ENCODE results near the gene MARVELD2.
A peak's percentile ranks its signal among the peaks of the same experiment; 100 is the strongest.

MARVELD2 gene

GRCh38 chr5:69492923-69493395 is 78.0 kb downstream of the MARVELD2 start (continued):
- TF ChIP-seq, protein P1, sequence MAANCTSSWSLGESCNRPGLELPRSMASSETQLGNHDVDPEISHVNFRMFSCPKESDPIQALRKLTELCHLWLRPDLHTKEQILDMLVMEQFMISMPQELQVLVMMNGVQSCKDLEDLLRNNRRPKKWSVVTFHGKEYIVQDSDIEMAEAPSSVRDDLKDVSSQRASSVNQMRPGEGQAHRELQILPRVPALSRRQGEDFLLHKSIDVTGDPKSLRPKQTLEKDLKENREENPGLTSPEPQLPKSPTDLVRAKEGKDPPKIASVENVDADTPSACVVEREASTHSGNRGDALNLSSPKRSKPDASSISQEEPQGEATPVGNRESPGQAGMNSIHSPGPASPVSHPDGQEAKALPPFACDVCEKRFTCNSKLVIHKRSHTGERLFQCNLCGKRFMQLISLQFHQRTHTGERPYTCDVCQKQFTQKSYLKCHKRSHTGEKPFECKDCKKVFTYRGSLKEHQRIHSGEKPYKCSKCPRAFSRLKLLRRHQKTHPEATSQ (tag by site-specific recombination; IDR thresholded peaks at IDR 0.05), result peak; percentile 10; the same call in 1 of the 2 replicates
- TF ChIP-seq ZBTB8A (tag by site-specific recombination; IDR thresholded peaks at IDR 0.05), result no peak
- TF ChIP-seq, protein P2, sequence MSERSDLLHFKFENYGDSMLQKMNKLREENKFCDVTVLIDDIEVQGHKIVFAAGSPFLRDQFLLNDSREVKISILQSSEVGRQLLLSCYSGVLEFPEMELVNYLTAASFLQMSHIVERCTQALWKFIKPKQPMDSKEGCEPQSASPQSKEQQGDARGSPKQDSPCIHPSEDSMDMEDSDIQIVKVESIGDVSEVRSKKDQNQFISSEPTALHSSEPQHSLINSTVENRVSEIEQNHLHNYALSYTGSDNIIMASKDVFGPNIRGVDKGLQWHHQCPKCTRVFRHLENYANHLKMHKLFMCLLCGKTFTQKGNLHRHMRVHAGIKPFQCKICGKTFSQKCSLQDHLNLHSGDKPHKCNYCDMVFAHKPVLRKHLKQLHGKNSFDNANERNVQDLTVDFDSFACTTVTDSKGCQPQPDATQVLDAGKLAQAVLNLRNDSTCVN (tag by site-specific recombination; optimal IDR thresholded peaks at IDR 0.05), result peak; percentile 87
- TF ChIP-seq, protein P3, sequence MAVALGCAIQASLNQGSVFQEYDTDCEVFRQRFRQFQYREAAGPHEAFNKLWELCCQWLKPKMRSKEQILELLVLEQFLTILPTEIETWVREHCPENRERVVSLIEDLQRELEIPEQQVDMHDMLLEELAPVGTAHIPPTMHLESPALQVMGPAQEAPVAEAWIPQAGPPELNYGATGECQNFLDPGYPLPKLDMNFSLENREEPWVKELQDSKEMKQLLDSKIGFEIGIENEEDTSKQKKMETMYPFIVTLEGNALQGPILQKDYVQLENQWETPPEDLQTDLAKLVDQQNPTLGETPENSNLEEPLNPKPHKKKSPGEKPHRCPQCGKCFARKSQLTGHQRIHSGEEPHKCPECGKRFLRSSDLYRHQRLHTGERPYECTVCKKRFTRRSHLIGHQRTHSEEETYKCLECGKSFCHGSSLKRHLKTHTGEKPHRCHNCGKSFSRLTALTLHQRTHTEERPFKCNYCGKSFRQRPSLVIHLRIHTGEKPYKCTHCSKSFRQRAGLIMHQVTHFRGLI (tag by site-specific recombination; IDR thresholded peaks at IDR 0.05), result peak; percentile 85
- TF ChIP-seq ZNF184 (tag by site-specific recombination; IDR thresholded peaks at IDR 0.05), result no peak
- peak; percentile 73 for TF ChIP-seq PRDM4 (tag by site-specific recombination; IDR thresholded peaks at IDR 0.05)
- TF ChIP-seq PRDM6 (tag by site-specific recombination; IDR thresholded peaks at IDR 0.05), result no peak
- no peak for TF ChIP-seq ZNF626 (tag by site-specific recombination; IDR thresholded peaks at IDR 0.05)
- TF ChIP-seq, protein P4, sequence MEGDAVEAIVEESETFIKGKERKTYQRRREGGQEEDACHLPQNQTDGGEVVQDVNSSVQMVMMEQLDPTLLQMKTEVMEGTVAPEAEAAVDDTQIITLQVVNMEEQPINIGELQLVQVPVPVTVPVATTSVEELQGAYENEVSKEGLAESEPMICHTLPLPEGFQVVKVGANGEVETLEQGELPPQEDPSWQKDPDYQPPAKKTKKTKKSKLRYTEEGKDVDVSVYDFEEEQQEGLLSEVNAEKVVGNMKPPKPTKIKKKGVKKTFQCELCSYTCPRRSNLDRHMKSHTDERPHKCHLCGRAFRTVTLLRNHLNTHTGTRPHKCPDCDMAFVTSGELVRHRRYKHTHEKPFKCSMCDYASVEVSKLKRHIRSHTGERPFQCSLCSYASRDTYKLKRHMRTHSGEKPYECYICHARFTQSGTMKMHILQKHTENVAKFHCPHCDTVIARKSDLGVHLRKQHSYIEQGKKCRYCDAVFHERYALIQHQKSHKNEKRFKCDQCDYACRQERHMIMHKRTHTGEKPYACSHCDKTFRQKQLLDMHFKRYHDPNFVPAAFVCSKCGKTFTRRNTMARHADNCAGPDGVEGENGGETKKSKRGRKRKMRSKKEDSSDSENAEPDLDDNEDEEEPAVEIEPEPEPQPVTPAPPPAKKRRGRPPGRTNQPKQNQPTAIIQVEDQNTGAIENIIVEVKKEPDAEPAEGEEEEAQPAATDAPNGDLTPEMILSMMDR (tag by site-specific recombination; IDR thresholded peaks at IDR 0.05), result no peak
- no peak for TF ChIP-seq ZNF155 (tag by site-specific recombination; IDR thresholded peaks at IDR 0.05)
- 0 out of 2 replicates have a peak, but pooled peaks have one; percentile 4 for TF ChIP-seq ZNF423 (tag by site-specific recombination; IDR thresholded peaks at IDR 0.05)
- TF ChIP-seq ZNF114 (tag by site-specific recombination; IDR thresholded peaks at IDR 0.05), result no peak
- TF ChIP-seq, protein P5, sequence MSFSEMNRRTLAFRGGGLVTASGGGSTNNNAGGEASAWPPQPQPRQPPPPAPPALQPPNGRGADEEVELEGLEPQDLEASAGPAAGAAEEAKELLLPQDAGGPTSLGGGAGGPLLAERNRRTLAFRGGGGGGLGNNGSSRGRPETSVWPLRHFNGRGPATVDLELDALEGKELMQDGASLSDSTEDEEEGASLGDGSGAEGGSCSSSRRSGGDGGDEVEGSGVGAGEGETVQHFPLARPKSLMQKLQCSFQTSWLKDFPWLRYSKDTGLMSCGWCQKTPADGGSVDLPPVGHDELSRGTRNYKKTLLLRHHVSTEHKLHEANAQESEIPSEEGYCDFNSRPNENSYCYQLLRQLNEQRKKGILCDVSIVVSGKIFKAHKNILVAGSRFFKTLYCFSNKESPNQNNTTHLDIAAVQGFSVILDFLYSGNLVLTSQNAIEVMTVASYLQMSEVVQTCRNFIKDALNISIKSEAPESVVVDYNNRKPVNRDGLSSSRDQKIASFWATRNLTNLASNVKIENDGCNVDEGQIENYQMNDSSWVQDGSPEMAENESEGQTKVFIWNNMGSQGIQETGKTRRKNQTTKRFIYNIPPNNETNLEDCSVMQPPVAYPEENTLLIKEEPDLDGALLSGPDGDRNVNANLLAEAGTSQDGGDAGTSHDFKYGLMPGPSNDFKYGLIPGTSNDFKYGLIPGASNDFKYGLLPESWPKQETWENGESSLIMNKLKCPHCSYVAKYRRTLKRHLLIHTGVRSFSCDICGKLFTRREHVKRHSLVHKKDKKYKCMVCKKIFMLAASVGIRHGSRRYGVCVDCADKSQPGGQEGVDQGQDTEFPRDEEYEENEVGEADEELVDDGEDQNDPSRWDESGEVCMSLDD (tag by site-specific recombination; IDR thresholded peaks at IDR 0.05), result peak; percentile 49; the same call in 1 of the 2 replicates
- 0 out of 2 replicates have a peak, but pooled peaks have one; percentile 2 for TF ChIP-seq ZSCAN30 (tag by site-specific recombination; IDR thresholded peaks at IDR 0.05)
- TF ChIP-seq ZNF560 (tag by site-specific recombination; IDR thresholded peaks at IDR 0.05; ENCODE audit: borderline replicate concordance), result no peak
- no peak for TF ChIP-seq ZNF645 (tag by site-specific recombination; IDR thresholded peaks at IDR 0.05)
- TF ChIP-seq PRDM10 (tag by site-specific recombination; IDR thresholded peaks at IDR 0.05), result 0 out of 2 replicates have a peak, but pooled peaks have one; percentile 4
- no peak; the same call in 1 of the 2 replicates for TF ChIP-seq ZNF324 (tag by site-specific recombination; IDR thresholded peaks at IDR 0.05)
- TF ChIP-seq ZNF416 (tag by site-specific recombination; IDR thresholded peaks at IDR 0.05), result no peak
- TF ChIP-seq ZFP37 (tag by site-specific recombination; IDR thresholded peaks at IDR 0.05), result no peak; the same call in 1 of the 2 replicates
- TF ChIP-seq ZNF202 (tag by site-specific recombination; IDR thresholded peaks at IDR 0.05; ENCODE audit: borderline replicate concordance), result no peak

All from HEK293 (cell line).